ENCODE data around the gene FXN.

DNA sequence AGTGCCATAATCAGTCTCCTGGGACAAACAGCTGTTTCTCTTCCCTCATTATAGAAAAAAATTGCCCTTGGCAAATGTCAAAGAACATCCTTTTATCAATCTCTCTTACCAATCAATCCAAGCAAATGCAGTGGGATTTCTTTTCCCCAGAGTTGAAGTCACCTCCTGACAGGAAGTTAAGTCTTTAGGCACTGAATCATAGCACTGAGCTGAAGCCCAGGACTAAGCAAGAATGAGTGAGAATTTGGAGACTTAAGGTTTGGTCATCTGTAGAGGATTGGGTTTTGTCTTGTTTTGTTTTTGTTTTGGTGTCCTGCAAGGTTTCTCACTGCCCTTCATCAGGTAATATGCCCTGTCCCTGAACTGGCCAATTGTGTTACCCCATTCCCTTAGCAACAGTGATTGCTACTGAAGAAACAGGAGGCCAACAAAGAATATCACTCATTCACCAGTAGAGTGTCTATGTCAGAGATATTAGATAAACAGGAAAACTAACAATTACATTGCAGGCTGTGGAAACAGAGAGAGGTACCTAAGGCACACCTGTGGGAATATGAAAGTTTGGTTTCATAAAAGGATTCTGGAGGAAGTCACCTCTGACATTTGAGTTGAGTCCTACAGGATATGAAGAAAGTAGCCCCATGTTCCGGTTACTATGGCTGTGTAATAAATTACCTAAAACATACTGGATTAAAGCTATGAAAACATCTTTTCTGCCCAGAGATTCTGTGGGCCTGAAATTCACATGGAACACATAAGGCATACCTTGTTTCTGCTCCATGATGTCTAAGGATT, 4.5 kb upstream of the FXN start:
- TF ChIP-seq, protein P1, sequence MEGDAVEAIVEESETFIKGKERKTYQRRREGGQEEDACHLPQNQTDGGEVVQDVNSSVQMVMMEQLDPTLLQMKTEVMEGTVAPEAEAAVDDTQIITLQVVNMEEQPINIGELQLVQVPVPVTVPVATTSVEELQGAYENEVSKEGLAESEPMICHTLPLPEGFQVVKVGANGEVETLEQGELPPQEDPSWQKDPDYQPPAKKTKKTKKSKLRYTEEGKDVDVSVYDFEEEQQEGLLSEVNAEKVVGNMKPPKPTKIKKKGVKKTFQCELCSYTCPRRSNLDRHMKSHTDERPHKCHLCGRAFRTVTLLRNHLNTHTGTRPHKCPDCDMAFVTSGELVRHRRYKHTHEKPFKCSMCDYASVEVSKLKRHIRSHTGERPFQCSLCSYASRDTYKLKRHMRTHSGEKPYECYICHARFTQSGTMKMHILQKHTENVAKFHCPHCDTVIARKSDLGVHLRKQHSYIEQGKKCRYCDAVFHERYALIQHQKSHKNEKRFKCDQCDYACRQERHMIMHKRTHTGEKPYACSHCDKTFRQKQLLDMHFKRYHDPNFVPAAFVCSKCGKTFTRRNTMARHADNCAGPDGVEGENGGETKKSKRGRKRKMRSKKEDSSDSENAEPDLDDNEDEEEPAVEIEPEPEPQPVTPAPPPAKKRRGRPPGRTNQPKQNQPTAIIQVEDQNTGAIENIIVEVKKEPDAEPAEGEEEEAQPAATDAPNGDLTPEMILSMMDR (IDR thresholded peaks at IDR 0.05): no peak
- TF ChIP-seq EZH2phosphoT487 (IDR thresholded peaks at IDR 0.05) (no peak), EZH2 (IDR thresholded peaks at IDR 0.05) (no peak)

Data from neural progenitor cell (in vitro differentiated cells).